Ovary (tissue), 3 donors: ENCODE measurements around the gene RAPGEF4.

Experiments used
- POLR2A ChIP-seq: fragments of 450-650 bp; IDR thresholded peaks from one replicate; pipeline ENCODE4 v1.6.1; 2017; ENCODE audit warnings: antibody characterized with exemption, mild to moderate bottlenecking, moderate library complexity
- TF ChIP-seq, protein P1 (sequence below), 3 donors: fragments of 450-650 bp in 2 of 3; fragments of 200-600 bp in 1 of 3; IDR thresholded peaks; one replicate each; pipeline versions ENCODE4 v1.5.1 to v1.8.0; 2016 to 2022; ENCODE audit warnings: antibody characterized with exemption in 3 of 3, mild to moderate bottlenecking in 1 of 3
- donor health status: DM: no; HTN: no; CAD: no.

DNA sequence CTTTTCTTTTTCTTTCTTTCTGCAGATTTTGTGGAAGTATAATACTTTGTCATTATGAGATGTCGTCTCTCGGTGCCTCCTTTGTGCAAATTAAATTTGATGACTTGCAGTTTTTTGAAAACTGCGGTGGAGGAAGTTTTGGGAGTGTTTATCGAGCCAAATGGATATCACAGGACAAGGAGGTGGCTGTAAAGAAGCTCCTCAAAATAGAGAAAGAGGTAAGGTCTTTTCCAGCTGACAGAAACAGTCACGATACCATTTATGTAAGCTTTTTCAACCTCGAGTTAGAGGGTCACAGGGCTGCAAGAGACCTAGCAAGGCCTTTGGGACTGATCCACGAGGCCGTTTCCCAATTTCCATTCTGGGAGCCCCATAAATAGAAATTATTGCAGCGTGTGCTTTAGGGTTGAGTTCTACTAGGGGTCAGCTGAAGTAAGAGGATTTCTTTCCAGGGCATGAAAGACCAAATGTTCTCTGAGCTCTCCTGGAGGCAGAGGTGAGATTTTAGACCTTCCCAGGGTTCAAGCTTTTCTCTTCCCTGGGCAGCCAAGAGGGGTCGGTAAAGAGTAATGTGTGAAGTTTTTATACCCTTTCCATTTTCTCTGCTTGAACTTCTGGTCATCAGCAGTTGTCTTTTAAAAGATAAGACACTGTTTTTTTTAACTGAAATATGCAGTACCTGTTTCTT, 355.5 kb downstream of the RAPGEF4 start:
- TF ChIP-seq, protein P1, sequence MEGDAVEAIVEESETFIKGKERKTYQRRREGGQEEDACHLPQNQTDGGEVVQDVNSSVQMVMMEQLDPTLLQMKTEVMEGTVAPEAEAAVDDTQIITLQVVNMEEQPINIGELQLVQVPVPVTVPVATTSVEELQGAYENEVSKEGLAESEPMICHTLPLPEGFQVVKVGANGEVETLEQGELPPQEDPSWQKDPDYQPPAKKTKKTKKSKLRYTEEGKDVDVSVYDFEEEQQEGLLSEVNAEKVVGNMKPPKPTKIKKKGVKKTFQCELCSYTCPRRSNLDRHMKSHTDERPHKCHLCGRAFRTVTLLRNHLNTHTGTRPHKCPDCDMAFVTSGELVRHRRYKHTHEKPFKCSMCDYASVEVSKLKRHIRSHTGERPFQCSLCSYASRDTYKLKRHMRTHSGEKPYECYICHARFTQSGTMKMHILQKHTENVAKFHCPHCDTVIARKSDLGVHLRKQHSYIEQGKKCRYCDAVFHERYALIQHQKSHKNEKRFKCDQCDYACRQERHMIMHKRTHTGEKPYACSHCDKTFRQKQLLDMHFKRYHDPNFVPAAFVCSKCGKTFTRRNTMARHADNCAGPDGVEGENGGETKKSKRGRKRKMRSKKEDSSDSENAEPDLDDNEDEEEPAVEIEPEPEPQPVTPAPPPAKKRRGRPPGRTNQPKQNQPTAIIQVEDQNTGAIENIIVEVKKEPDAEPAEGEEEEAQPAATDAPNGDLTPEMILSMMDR (IDR thresholded peaks at IDR 0.05): peak in 2 of 3 donors; percentile 15 to 35
- TF ChIP-seq POLR2A: no peak
